Vagina (tissue), 2 donors: ENCODE data around the gene ARHGDIB. TPM values are rescaled to one million over a fixed set of nuclear protein-coding genes. Genes with fewer than 3 reads are reported as not detected.
A peak's percentile ranks its signal among the peaks of the same experiment; 100 is the strongest.

Experiments used
- DNase-seq, 2 donors: peaks; one replicate each; pipeline ENCODE4 v3.0.0-alpha.2; 2017; ENCODE audit errors: extremely low spot score in 2 of 2
- H3K27ac ChIP-seq: fragments of 200-600 bp; sonication (generic); one replicate; pipeline ENCODE4 v1.5.1; 2019
- H3K27me3 ChIP-seq: fragments of 200-600 bp; sonication (generic); one replicate; pipeline ENCODE4 v1.5.1; 2019
- H3K36me3 ChIP-seq, 2 donors: fragments of 200-600 bp; sonication (generic); one replicate each; pipeline ENCODE4 v1.5.1; 2017 to 2019
- H3K4me1 ChIP-seq: fragments of 200-600 bp; sonication (generic); one replicate; pipeline ENCODE4 v1.5.1; 2019
- H3K4me3 ChIP-seq, 2 donors: fragments of 200-600 bp; sonication (generic); 1 replicate in 1 of 2; 2 replicates in 1 of 2; pipeline ENCODE4 v1.5.1; 2016 to 2019
- H3K9me3 ChIP-seq: fragments of 200-600 bp; sonication (generic); one replicate; pipeline ENCODE4 v1.5.1; 2019
- POLR2A ChIP-seq, 2 donors: fragments of 450-650 bp; IDR thresholded peaks; one replicate each; pipeline ENCODE4 v1.6.1; 2017; ENCODE audit warnings: antibody characterized with exemption in 2 of 2, mild to moderate bottlenecking in 2 of 2, moderate library complexity in 2 of 2
- POLR2AphosphoS5 ChIP-seq, 2 donors: sonication (generic); formaldehyde crosslinking; IDR thresholded peaks; one replicate each; pipeline ENCODE4 v1.9.0; 2017; ENCODE audit warnings: antibody characterized with exemption in 2 of 2, mild to moderate bottlenecking in 2 of 2, low read depth in 1 of 2; ENCODE audit not compliant: insufficient read depth in 1 of 2
- intact Hi-C: fragments of 100-400 bp; cut with DNase I; formaldehyde crosslinking; loops from one replicate; pipeline ENCODE4 v1.15.1; 2023
- total RNA-seq: library from RNA; depleted of rRNA; stranded (reverse); fragments of >200 nt; gene quantifications from one replicate; pipeline ENCODE4 v1.2.3, GENCODE V29; 2016
- TF ChIP-seq, protein P1 (sequence below), 3 experiments: fragments of 450-650 bp in 2 of 3; fragments of 200-600 bp in 1 of 3; sonication (generic) in 1 of 3; IDR thresholded peaks; one replicate each; pipeline ENCODE4 v1.5.1; 2017 to 2019; ENCODE audit warnings: antibody characterized with exemption in 3 of 3, mild to moderate bottlenecking in 2 of 3, moderate library complexity in 2 of 3

ARHGDIB gene
- total RNA-seq, 1 donor from 2014 or later: 153 TPM

DNA sequence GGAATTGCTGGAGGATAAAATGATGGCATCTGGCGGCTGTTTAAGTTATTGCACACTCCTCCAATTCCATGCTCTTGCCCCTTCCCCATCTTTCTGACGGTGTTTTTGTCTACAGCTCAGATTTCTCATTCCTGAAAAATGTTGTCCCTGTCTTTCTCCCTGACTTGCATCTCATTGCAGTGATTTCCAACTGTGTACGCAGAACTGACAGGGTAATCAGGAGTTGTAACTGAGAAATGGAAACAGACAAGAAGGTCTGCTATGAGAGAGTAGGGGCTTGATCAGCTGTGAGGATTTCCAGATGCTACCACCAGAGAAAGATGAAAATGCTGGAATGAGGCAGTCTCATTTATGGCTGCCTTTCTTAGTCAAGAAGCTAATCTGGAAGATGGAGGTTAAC is 24.4 kb downstream of the ARHGDIB start:
- no peak for DNase-seq
- H3K4me3 ChIP-seq: no peak overlapping the region
- intact Hi-C loops: no loop called here
- H3K27me3 ChIP-seq: no peaks in the 10 kb centered on the region
- H3K27ac ChIP-seq: no peak overlapping the region
- H3K4me1 ChIP-seq: no peaks in the 10 kb centered on the region
- TF ChIP-seq POLR2AphosphoS5 (IDR thresholded peaks at IDR 0.05; ENCODE audit: insufficient read depth in 1 of 2, low read depth in 1 of 2) (no peak), POLR2A (IDR thresholded peaks at IDR 0.05) (no peak)
- TF ChIP-seq, protein P1, sequence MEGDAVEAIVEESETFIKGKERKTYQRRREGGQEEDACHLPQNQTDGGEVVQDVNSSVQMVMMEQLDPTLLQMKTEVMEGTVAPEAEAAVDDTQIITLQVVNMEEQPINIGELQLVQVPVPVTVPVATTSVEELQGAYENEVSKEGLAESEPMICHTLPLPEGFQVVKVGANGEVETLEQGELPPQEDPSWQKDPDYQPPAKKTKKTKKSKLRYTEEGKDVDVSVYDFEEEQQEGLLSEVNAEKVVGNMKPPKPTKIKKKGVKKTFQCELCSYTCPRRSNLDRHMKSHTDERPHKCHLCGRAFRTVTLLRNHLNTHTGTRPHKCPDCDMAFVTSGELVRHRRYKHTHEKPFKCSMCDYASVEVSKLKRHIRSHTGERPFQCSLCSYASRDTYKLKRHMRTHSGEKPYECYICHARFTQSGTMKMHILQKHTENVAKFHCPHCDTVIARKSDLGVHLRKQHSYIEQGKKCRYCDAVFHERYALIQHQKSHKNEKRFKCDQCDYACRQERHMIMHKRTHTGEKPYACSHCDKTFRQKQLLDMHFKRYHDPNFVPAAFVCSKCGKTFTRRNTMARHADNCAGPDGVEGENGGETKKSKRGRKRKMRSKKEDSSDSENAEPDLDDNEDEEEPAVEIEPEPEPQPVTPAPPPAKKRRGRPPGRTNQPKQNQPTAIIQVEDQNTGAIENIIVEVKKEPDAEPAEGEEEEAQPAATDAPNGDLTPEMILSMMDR (IDR thresholded peaks at IDR 0.05): no peak
- H3K36me3 ChIP-seq: no peaks in the 10 kb centered on the region
- H3K9me3 ChIP-seq: no peaks in the 10 kb centered on the region

- no peak for DNase-seq
- TF ChIP-seq, protein P1 (IDR thresholded peaks at IDR 0.05): no peak
- no peak for TF ChIP-seq POLR2A (IDR thresholded peaks at IDR 0.05)
- no peak for TF ChIP-seq POLR2AphosphoS5 (IDR thresholded peaks at IDR 0.05; ENCODE audit: insufficient read depth in 1 of 2, low read depth in 1 of 2)
- Histone ChIP-seq H3K27me3 (no peaks in the 10 kb centered on the region), H3K9me3 (no peaks in the 10 kb centered on the region), H3K36me3 (no peaks in the 10 kb centered on the region), H3K4me1 (peaks cover 4% of the 10 kb centered on the region), H3K27ac (no peak overlapping the region), H3K4me3 (no peak overlapping the region)
- intact Hi-C loops: no loop called here
Observed at GRCh38 chr12:14936224-14936861, 25.1 kb downstream of the ARHGDIB start.

DNA sequence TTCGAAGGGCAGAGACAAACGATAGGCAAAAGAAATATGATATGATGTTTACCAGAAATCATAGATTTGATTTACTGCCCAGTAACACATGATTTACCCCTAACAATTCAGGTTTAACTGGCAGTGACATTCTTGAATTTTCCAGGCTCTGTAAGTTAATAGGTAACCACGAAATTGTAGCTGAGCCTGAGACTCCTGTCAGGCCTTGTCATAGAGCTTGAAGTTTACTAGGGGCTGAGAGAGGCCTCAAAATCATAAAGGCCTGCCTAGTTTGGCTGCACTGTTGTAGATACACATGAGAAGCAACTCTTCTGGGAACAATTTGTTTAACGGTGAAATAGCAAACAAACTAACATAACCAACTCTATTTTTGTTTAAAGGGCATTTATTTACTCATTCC is 26.4 kb downstream of the ARHGDIB start:
- H3K4me1 ChIP-seq: peaks cover 15% of the 10 kb centered on the region
- intact Hi-C loops: no loop called here
- no peak for DNase-seq

DNA sequence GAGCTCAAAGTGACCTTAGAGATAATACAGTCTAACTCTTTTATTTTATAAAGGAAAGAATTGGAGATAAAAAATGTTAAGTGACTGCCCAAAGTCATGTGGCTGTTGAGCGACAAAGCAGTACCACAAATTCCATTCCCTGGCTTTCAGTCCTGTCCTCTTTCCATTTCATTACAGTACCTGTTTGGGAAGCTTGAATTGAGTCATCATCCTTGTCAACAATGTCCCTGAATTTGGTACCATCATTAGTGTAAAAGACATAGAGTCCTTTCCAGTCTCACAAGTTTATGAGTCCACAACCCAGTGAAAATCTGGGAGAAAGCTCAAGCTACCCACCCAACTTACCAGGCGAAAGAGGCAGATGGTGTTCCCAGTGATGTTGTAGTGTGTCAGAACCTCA is 26.9 kb downstream of the ARHGDIB start:
- intact Hi-C loops: no loop called here
- Histone ChIP-seq H3K9me3 (no peaks in the 10 kb centered on the region), H3K27ac (peak overlapping the region; percentile 15), H3K27me3 (no peaks in the 10 kb centered on the region), H3K36me3 (no peaks in the 10 kb centered on the region), H3K4me3 (no peak overlapping the region), H3K4me1 (peaks cover 20% of the 10 kb centered on the region)
- no peak for TF ChIP-seq POLR2A (IDR thresholded peaks at IDR 0.05)
- no peak for DNase-seq

More for the DNA sequence above, 26.4 kb downstream of the ARHGDIB start:
- Histone ChIP-seq H3K36me3 (no peaks in the 10 kb centered on the region), H3K9me3 (no peaks in the 10 kb centered on the region), H3K27ac (peak overlapping the region; percentile 15), H3K27me3 (no peaks in the 10 kb centered on the region), H3K4me3 (no peak overlapping the region)
- no peak for TF ChIP-seq POLR2A (IDR thresholded peaks at IDR 0.05)

GRCh38 chr12:14931791-14932560 is 29.4 kb downstream of the ARHGDIB start:
- TF ChIP-seq POLR2AphosphoS5 (IDR thresholded peaks at IDR 0.05; ENCODE audit: insufficient read depth in 1 of 2, low read depth in 1 of 2) (no peak), POLR2A (IDR thresholded peaks at IDR 0.05) (no peak)
- TF ChIP-seq, protein P1 (IDR thresholded peaks at IDR 0.05): no peak
- intact Hi-C loops: no loop called here
- no peaks in the 10 kb centered on the region for H3K9me3 ChIP-seq
- no peaks in the 10 kb centered on the region for H3K36me3 ChIP-seq
- H3K27ac ChIP-seq: no peak overlapping the region
- H3K27me3 ChIP-seq: no peaks in the 10 kb centered on the region
- peaks cover 30% of the 10 kb centered on the region for H3K4me1 ChIP-seq
- H3K4me3 ChIP-seq: no peak overlapping the region
- DNase-seq: no peak

DNA sequence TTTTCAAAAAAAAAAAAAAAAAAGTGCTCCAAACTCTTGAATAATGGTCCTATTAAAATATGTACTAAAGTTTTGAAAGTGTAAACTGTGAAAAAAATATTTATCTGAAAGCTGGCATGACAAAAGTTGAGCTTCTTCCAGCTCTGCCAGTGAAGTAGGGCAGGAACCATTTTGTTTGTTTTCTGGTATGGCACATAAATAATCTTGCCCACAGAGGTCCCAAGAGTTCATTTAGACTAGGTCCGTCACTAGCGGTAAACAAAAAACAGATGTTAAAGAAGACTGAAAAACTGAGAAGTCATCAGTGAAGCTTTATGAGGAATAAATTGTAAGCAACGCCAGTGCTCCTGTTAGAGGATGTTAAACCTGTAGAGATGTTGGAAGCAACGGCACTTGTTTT is 30.0 kb downstream of the ARHGDIB start:
- Histone ChIP-seq H3K4me3 (no peak overlapping the region), H3K9me3 (no peaks in the 10 kb centered on the region), H3K27me3 (no peaks in the 10 kb centered on the region), H3K36me3 (no peaks in the 10 kb centered on the region), H3K27ac (no peak overlapping the region), H3K4me1 (peaks cover 30% of the 10 kb centered on the region)
- intact Hi-C loops: no loop called here
- TF ChIP-seq, protein P1 (IDR thresholded peaks at IDR 0.05): no peak
- TF ChIP-seq POLR2A (IDR thresholded peaks at IDR 0.05) (no peak), POLR2AphosphoS5 (IDR thresholded peaks at IDR 0.05; ENCODE audit: insufficient read depth in 1 of 2, low read depth in 1 of 2) (no peak)
- no peak for DNase-seq
